ENCODE data around the gene HNF4A. TPM values are rescaled to one million over a fixed set of nuclear protein-coding genes. Genes with fewer than 3 reads are reported as not detected.
A peak's percentile ranks its signal among the peaks of the same experiment; 100 is the strongest.

HNF4A gene
- total and polyA plus RNA-seq, 2 of the 13 experiments (the other 11 are each of a cell fraction or from before 2014, with no cell fraction given), result 80.9 to 169 TPM

DNA sequence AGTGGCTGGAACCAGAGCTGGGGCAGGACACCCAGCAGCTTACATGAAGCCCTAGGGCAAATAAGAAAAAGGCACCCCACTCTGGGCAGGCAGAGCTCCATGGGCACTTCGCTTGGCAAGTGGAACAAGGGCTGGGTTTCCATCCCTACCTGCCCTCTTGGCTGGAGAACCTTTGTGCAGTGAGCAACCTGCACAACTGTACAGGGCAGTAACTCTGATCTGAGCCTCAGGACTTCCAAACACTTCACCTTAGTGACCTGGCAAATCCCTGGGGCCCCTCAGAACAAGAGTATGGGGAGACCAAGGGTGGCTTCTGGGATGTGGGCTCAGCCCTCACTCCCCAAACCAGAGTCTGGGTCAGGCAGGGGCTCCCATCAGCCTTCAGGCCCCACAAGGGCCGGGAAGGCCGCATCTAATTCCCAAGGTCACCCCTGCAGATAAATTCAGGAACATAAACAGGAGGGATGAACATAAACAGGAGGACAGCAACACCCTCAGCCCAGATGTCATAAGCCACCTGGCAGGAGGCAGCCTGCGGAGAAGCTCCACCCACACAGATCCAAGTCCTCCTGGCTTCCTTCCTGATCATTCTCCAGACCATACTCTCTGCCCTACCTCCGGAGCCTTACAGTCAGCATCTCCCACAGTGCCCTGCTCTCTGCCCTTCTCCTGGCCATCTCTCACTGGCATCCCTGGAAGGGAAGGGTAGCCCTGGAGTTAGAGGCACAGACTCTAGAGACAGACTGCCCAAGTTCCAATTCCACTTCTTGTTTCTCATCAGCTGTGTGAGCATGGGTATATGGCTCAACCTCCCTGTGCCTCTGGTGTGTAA lies 37.5 kb downstream of the HNF4A start (continued):
- TF ChIP-seq, protein P1, sequence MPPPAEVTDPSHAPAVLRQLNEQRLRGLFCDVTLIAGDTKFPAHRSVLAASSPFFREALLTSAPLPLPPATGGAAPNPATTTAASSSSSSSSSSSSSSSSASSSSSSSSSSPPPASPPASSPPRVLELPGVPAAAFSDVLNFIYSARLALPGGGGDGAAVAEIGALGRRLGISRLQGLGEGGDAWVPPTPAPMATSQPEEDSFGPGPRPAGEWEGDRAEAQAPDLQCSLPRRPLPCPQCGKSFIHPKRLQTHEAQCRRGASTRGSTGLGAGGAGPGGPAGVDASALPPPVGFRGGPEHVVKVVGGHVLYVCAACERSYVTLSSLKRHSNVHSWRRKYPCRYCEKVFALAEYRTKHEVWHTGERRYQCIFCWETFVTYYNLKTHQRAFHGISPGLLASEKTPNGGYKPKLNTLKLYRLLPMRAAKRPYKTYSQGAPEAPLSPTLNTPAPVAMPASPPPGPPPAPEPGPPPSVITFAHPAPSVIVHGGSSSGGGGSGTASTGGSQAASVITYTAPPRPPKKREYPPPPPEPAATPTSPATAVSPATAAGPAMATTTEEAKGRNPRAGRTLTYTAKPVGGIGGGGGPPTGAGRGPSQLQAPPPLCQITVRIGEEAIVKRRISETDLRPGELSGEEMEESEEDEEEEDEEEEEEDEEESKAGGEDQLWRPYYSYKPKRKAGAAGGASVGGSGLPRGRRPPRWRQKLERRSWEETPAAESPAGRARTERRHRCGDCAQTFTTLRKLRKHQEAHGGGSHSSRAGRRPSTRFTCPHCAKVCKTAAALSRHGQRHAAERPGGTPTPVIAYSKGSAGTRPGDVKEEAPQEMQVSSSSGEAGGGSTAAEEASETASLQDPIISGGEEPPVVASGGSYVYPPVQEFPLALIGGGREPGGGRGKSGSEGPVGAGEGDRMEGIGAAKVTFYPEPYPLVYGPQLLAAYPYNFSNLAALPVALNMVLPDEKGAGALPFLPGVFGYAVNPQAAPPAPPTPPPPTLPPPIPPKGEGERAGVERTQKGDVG (CRISPR knock-in tag; IDR thresholded peaks at IDR 0.05; ENCODE audit: borderline replicate concordance), result peak; percentile 77; the same call in 1 of the 2 replicates
- 0 out of 2 replicates have a peak, but pooled peaks have one; percentile 25 for TF ChIP-seq ZNF331 (CRISPR knock-in tag; IDR thresholded peaks at IDR 0.05)
- TF ChIP-seq CENPX (CRISPR knock-in tag; IDR thresholded peaks at IDR 0.05), result no peak
- 0 out of 2 replicates have a peak, but pooled peaks have one; percentile 55 for TF ChIP-seq HNRNPL (IDR thresholded peaks at IDR 0.05; ENCODE audit: low read depth, low read length)
- peak; percentile 60; the same call in 1 of the 2 replicates for TF ChIP-seq KAT8 (CRISPR knock-in tag; IDR thresholded peaks at IDR 0.05)
- TF ChIP-seq ZNF333 (CRISPR knock-in tag; IDR thresholded peaks at IDR 0.05; ENCODE audit: borderline replicate concordance), result peak; percentile 21; the same call in 1 of the 2 replicates
- TF ChIP-seq ZBTB7B (CRISPR knock-in tag; IDR thresholded peaks at IDR 0.05), result peak; percentile 85
- TF ChIP-seq, protein P2, sequence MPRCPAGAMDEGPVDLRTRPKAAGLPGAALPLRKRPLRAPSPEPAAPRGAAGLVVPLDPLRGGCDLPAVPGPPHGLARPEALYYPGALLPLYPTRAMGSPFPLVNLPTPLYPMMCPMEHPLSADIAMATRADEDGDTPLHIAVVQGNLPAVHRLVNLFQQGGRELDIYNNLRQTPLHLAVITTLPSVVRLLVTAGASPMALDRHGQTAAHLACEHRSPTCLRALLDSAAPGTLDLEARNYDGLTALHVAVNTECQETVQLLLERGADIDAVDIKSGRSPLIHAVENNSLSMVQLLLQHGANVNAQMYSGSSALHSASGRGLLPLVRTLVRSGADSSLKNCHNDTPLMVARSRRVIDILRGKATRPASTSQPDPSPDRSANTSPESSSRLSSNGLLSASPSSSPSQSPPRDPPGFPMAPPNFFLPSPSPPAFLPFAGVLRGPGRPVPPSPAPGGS (CRISPR knock-in tag; IDR thresholded peaks at IDR 0.05), result peak; percentile 70
- TF ChIP-seq, protein P3, sequence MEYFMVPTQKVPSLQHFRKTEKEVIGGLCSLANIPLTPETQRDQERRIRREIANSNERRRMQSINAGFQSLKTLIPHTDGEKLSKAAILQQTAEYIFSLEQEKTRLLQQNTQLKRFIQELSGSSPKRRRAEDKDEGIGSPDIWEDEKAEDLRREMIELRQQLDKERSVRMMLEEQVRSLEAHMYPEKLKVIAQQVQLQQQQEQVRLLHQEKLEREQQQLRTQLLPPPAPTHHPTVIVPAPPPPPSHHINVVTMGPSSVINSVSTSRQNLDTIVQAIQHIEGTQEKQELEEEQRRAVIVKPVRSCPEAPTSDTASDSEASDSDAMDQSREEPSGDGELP (IDR thresholded peaks at IDR 0.05; ENCODE audit: borderline replicate concordance, low read depth), result peak; percentile 84; the same call in 1 of the 2 replicates
- no peak for TF ChIP-seq ZNF235 (CRISPR knock-in tag; IDR thresholded peaks at IDR 0.05; ENCODE audit: borderline replicate concordance)
- TF ChIP-seq TOPORS (CRISPR knock-in tag; IDR thresholded peaks at IDR 0.05), result no peak
- TF ChIP-seq FOSL1 (CRISPR knock-in tag; IDR thresholded peaks at IDR 0.05; ENCODE audit: borderline replicate concordance), result no peak
- TF ChIP-seq ZNF446 (CRISPR knock-in tag; IDR thresholded peaks at IDR 0.05), result no peak
- no peak for TF ChIP-seq MAFK (conservative IDR thresholded peaks at IDR 0.05 in 1 of 2, IDR thresholded peaks at IDR 0.05 in 1 of 2; ENCODE audit: low read length in 2 of 2)
- peak; percentile 52; the same call in 1 of the 2 replicates for TF ChIP-seq NCOA2 (CRISPR knock-in tag; IDR thresholded peaks at IDR 0.05)
- TF ChIP-seq, protein P4, sequence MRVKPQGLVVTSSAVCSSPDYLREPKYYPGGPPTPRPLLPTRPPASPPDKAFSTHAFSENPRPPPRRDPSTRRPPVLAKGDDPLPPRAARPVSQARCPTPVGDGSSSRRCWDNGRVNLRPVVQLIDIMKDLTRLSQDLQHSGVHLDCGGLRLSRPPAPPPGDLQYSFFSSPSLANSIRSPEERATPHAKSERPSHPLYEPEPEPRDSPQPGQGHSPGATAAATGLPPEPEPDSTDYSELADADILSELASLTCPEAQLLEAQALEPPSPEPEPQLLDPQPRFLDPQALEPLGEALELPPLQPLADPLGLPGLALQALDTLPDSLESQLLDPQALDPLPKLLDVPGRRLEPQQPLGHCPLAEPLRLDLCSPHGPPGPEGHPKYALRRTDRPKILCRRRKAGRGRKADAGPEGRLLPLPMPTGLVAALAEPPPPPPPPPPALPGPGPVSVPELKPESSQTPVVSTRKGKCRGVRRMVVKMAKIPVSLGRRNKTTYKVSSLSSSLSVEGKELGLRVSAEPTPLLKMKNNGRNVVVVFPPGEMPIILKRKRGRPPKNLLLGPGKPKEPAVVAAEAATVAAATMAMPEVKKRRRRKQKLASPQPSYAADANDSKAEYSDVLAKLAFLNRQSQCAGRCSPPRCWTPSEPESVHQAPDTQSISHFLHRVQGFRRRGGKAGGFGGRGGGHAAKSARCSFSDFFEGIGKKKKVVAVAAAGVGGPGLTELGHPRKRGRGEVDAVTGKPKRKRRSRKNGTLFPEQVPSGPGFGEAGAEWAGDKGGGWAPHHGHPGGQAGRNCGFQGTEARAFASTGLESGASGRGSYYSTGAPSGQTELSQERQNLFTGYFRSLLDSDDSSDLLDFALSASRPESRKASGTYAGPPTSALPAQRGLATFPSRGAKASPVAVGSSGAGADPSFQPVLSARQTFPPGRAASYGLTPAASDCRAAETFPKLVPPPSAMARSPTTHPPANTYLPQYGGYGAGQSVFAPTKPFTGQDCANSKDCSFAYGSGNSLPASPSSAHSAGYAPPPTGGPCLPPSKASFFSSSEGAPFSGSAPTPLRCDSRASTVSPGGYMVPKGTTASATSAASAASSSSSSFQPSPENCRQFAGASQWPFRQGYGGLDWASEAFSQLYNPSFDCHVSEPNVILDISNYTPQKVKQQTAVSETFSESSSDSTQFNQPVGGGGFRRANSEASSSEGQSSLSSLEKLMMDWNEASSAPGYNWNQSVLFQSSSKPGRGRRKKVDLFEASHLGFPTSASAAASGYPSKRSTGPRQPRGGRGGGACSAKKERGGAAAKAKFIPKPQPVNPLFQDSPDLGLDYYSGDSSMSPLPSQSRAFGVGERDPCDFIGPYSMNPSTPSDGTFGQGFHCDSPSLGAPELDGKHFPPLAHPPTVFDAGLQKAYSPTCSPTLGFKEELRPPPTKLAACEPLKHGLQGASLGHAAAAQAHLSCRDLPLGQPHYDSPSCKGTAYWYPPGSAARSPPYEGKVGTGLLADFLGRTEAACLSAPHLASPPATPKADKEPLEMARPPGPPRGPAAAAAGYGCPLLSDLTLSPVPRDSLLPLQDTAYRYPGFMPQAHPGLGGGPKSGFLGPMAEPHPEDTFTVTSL (CRISPR knock-in tag; IDR thresholded peaks at IDR 0.05; ENCODE audit: borderline replicate concordance), result no peak
- no peak for TF ChIP-seq ZNF17 (CRISPR knock-in tag; IDR thresholded peaks at IDR 0.05)
- peak; percentile 79 for TF ChIP-seq FOXA3 (CRISPR knock-in tag; IDR thresholded peaks at IDR 0.05)
